Tibial artery (tissue), 4 donors: ENCODE data around the gene VAMP5.
"Not testable (repeated sequence)": the region's sequence is repeated elsewhere in the genome, so short reads cannot be mapped to it uniquely, and the experiment has no call there.

Source experiments
- DNase-seq, 2 donors: peaks; one replicate each; pipeline ENCODE4 v3.0.0-alpha.2; 2019
- H3K27ac ChIP-seq, 2 donors: fragments of 200-600 bp; sonication (generic) in 1 of 2; 1 replicate in 1 of 2; 2 replicates in 1 of 2; pipeline ENCODE4 v1.5.1; 2018 to 2019; ENCODE audit warnings: mild to moderate bottlenecking in 1 of 2
- H3K27me3 ChIP-seq, 2 donors: fragments of 200-600 bp; sonication (generic) in 1 of 2; one replicate each; pipeline versions ENCODE4 v1.5.1 to v1.6.0; 2016 to 2019
- H3K36me3 ChIP-seq, 3 donors: fragments of 200-600 bp; sonication (generic) in 2 of 3; one replicate each; pipeline ENCODE4 v1.5.1; 2016 to 2019; ENCODE audit warnings: mild to moderate bottlenecking in 2 of 3
- H3K4me1 ChIP-seq, 4 donors: fragments of 200-600 bp; sonication (generic) in 2 of 4; 1 replicate in 3 of 4; 2 replicates in 1 of 4; pipeline ENCODE4 v1.5.1; 2016 to 2019
- H3K4me3 ChIP-seq, 2 donors: fragments of 200-600 bp; sonication (generic) in 1 of 2; 1 replicate in 1 of 2; 2 replicates in 1 of 2; pipeline ENCODE4 v1.5.1; 2018 to 2019; ENCODE audit warnings: mild to moderate bottlenecking in 2 of 2
- H3K9me3 ChIP-seq, 3 donors: fragments of 200-600 bp; sonication (generic) in 1 of 3; one replicate each; pipeline ENCODE4 v1.5.1; 2016 to 2019
- CTCF ChIP-seq, 2 experiments: fragments of 200-600 bp in 1 of 2; fragments of 450-650 bp in 1 of 2; IDR thresholded peaks; one replicate each; pipeline ENCODE4 v1.5.1; 2017 to 2019; ENCODE audit warnings: antibody characterized with exemption in 2 of 2, mild to moderate bottlenecking in 1 of 2, moderate library complexity in 1 of 2
- intact Hi-C: fragments of 100-400 bp; cut with DNase I; formaldehyde crosslinking; loops from one replicate; pipeline ENCODE4 v1.15.0; 2023; ENCODE audit warnings: low total_unique reads

The VAMP5 gene

DNA sequence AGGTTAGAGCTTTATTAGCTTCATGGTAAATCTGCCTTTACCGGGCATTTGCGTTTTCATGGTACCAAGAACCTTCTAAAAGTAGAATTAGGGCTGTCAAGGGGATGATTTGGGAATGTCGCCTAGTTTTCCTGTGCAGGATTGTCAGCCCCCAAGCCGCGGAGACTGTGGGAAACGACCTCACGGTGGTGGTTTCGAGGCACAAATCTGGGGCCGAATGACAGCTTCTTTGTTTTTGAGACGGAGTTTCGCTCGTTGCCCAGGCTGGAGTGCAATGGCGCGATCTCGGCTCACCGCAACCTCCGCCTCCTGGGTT is 31.1 kb downstream of the VAMP5 start:
- no peak for DNase-seq
- intact Hi-C loops: no loop called here
- peak overlapping the region; percentile 82 to 90 for H3K4me3 ChIP-seq
- H3K36me3 ChIP-seq: peaks cover 4 to 18% (median 17%) of the 10 kb centered on the region in 3 donors
- H3K4me1 ChIP-seq: peaks cover 0 to 46% (median 23%) of the 10 kb centered on the region in 4 donors
- TF ChIP-seq CTCF (IDR thresholded peaks at IDR 0.05): no peak
- no peaks in the 10 kb centered on the region for H3K9me3 ChIP-seq
- H3K27me3 ChIP-seq: no peaks in the 10 kb centered on the region
- H3K27ac ChIP-seq: peak overlapping the region; percentile 84 to 87

DNA sequence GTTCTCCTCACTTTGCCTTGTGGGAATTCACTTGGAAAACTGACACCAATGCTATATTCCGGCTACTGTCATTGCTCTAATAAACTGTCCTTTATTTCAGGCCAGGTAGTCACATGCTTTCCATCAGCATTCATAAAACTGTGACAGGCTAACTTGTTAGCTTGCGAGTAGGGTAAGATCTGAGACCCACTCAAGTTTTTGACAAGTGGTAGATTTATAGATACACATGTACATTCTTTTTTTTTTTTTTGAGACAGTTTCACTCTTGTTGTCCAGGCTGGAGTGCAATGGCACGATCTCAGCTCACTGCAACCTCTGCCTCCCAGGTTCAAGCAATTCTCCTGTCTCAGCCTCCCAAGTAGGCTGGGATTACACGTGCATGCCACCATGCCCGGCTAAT is 33.5 kb downstream of the VAMP5 start:
- H3K9me3 ChIP-seq, intact Hi-C loops, H3K27me3 ChIP-seq, H3K27ac ChIP-seq, DNase-seq, H3K4me3 ChIP-seq: not testable (repeated sequence)
- Histone ChIP-seq H3K4me1 (peaks cover 0 to 32% (median 15%) of the 10 kb centered on the region in 4 donors), H3K36me3 (peaks cover 23 to 41% (median 38%) of the 10 kb centered on the region in 3 donors)

- H3K27ac ChIP-seq: no peak overlapping the region
- intact Hi-C loops: no loop called here
- peaks cover 42 to 58% (median 55%) of the 10 kb centered on the region in 3 donors for H3K36me3 ChIP-seq
Observed at GRCh38 chr2:85619617-85620016, 35.4 kb downstream of the VAMP5 start.

DNA sequence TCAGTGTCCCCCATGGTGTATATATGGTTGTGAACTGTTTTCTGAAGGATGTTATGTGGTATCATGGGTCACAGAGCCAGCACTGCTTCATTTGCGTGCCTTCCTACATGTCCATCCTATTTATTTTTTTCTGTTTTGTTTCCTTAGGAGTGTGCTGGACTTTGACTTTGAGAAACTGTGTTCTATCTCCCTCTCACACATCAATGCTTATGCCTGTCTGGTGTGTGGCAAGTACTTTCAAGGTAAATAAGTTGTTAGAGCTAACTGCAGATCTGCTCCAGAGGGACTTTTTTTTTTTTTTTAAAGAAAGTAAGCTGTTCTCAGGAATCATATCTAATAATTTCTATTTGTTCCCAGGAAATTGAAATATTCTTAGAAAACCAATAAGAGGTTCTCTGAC is 37.1 kb downstream of the VAMP5 start:
- intact Hi-C loops: no loop called here
- no peaks in the 10 kb centered on the region for H3K9me3 ChIP-seq
- no peak for TF ChIP-seq CTCF (IDR thresholded peaks at IDR 0.05)
- peaks cover 0 to 25% (median 15%) of the 10 kb centered on the region in 4 donors for H3K4me1 ChIP-seq
- H3K4me3 ChIP-seq: no peak overlapping the region
- no peaks in the 10 kb centered on the region for H3K27me3 ChIP-seq
- no peak overlapping the region for H3K27ac ChIP-seq
- H3K36me3 ChIP-seq: peaks cover 59 to 75% (median 70%) of the 10 kb centered on the region in 3 donors
- DNase-seq: no peak

More at GRCh38 chr2:85619617-85620016, 35.4 kb downstream of the VAMP5 start:
- Histone ChIP-seq H3K9me3 (no peaks in the 10 kb centered on the region), H3K4me1 (peaks cover 0 to 32% (median 15%) of the 10 kb centered on the region in 4 donors), H3K4me3 (no peak overlapping the region), H3K27me3 (no peaks in the 10 kb centered on the region)
- TF ChIP-seq CTCF (IDR thresholded peaks at IDR 0.05): no peak
- no peak for DNase-seq

GRCh38 chr2:85623991-85624390 is 39.8 kb downstream of the VAMP5 start:
- TF ChIP-seq CTCF (IDR thresholded peaks at IDR 0.05): no peak
- Histone ChIP-seq H3K36me3 (peaks cover 77 to 98% (median 94%) of the 10 kb centered on the region in 3 donors), H3K4me3 (no peak overlapping the region), H3K9me3 (no peaks in the 10 kb centered on the region), H3K4me1 (peaks cover 0 to under 1% (median under 1%) of the 10 kb centered on the region in 4 donors), H3K27ac (no peak overlapping the region), H3K27me3 (no peaks in the 10 kb centered on the region)
- intact Hi-C loops: no loop called here
- DNase-seq: no peak

DNA sequence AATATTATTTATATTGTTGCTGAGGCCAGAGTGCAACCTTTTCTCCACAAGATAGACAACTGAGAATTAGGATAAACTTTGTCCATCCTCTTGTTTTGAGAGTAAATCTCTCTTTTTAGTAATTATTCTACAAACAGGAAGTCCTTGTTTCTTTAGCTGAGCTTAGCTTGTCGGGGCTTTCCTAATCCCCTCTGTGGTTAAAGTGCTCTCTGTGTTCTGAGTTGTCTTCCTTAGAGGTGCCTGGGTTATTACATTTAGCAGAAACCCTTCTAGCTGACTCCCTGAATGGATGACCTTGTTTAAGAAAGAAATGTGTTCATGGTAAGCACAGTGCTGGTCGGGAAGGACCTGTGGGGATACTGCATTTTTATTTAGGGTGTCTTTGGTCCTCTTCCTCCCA is 44.4 kb downstream of the VAMP5 start:
- no peak for DNase-seq
- H3K4me1 ChIP-seq: no peaks in the 10 kb centered on the region
- H3K36me3 ChIP-seq: peaks cover 83 to 100% (median 95%) of the 10 kb centered on the region in 3 donors
- H3K4me3 ChIP-seq: no peak overlapping the region
- no peaks in the 10 kb centered on the region for H3K9me3 ChIP-seq
- TF ChIP-seq CTCF (IDR thresholded peaks at IDR 0.05): no peak
- intact Hi-C loops: no loop called here
- H3K27me3 ChIP-seq: no peaks in the 10 kb centered on the region
- H3K27ac ChIP-seq: no peak overlapping the region
